NB4 (cell line): ENCODE results near the gene ARHGEF7.

Experiments
- MYC ChIP-seq: IDR thresholded peaks from 2 replicates; pipeline ENCODE4 v1.6.1; 2011; ENCODE audit warnings: low read depth, low read length
- POLR2A ChIP-seq: IDR thresholded peaks from 2 replicates; pipeline ENCODE4 v1.6.1; 2011; ENCODE audit warnings: mild to moderate bottlenecking; ENCODE audit not compliant: insufficient read length; ENCODE audit errors: extremely low read depth
- TF ChIP-seq, protein P1 (sequence below): IDR thresholded peaks from one replicate; pipeline ENCODE4 v1.5.1; 2012; ENCODE audit warnings: low read depth, low read length
- TF ChIP-seq, protein P2 (sequence below): IDR thresholded peaks from 2 replicates; pipeline ENCODE4 v1.6.1; 2011; ENCODE audit warnings: low read depth, low read length

DNA sequence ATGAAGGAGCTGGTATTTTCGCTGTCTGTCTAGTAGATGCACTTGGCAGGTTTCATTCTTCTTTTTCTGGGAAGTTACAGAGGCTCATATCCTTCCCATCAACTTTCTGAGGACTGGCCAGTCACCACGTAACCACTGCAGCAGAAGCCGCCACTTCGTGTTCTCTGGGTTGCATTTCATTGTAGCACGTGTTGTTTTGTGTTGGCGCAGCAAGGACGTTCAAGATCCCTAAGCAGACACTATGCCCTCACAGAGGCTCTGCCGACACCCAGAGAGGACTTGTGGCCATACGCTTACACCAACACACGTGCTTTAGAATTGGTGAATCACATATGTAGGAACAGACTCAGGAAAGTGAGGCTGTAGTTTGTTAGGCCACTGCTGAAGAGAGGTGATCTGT lies 163.1 kb downstream of the ARHGEF7 start:
- TF ChIP-seq POLR2A: no peak
- TF ChIP-seq, protein P1, sequence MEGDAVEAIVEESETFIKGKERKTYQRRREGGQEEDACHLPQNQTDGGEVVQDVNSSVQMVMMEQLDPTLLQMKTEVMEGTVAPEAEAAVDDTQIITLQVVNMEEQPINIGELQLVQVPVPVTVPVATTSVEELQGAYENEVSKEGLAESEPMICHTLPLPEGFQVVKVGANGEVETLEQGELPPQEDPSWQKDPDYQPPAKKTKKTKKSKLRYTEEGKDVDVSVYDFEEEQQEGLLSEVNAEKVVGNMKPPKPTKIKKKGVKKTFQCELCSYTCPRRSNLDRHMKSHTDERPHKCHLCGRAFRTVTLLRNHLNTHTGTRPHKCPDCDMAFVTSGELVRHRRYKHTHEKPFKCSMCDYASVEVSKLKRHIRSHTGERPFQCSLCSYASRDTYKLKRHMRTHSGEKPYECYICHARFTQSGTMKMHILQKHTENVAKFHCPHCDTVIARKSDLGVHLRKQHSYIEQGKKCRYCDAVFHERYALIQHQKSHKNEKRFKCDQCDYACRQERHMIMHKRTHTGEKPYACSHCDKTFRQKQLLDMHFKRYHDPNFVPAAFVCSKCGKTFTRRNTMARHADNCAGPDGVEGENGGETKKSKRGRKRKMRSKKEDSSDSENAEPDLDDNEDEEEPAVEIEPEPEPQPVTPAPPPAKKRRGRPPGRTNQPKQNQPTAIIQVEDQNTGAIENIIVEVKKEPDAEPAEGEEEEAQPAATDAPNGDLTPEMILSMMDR: no peak
- TF ChIP-seq, protein P2, sequence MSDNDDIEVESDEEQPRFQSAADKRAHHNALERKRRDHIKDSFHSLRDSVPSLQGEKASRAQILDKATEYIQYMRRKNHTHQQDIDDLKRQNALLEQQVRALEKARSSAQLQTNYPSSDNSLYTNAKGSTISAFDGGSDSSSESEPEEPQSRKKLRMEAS: no peak
- TF ChIP-seq MYC: no peak
